ENCODE measurements around the gene ZNF605. TPM values are rescaled to one million over a fixed set of nuclear protein-coding genes. Genes with fewer than 3 reads are reported as not detected.

Gene ZNF605
- total RNA-seq, 1 experiment from 2014 or later: 8.6 TPM

- DNase-seq: peak; percentile 21
- TF ChIP-seq EZH2phosphoT487 (IDR thresholded peaks at IDR 0.05; ENCODE audit: borderline replicate concordance, low read length): no peak
- no peak for TF ChIP-seq EZH2 (IDR thresholded peaks at IDR 0.05; ENCODE audit: low read length, unreplicated experiment)
- no peak for TF ChIP-seq CTCF (conservative IDR thresholded peaks at IDR 0.05; ENCODE audit: low read depth, low read length)
- Histone ChIP-seq H3K4me2 (ENCODE audit: low read length) (peak overlapping the region; percentile 85), H3K4me3 (ENCODE audit: low read length) (peak overlapping the region; percentile 76), H3K27ac (ENCODE audit: low read length) (no peak overlapping the region), H3K27me3 (ENCODE audit: low read length) (no peaks in the 10 kb centered on the region; the same call in 1 of the 2 replicates), H3F3A (ENCODE audit: low read length, unreplicated experiment) (no peaks in the 10 kb centered on the region), H3K79me2 (ENCODE audit: low read length) (peaks cover 56% of the 10 kb centered on the region), H3K4me1 (ENCODE audit: insufficient read depth, low read length) (peaks cover 13% of the 10 kb centered on the region; the same call in 1 of the 2 replicates), H3K9ac (ENCODE audit: low read length) (peak overlapping the region; percentile 84), H4K20me1 (ENCODE audit: low read length) (no peaks in the 10 kb centered on the region), H3K9me2 (replicated peaks; ENCODE audit: low read length) (no peaks in the 10 kb centered on the region), H3K36me3 (ENCODE audit: low read depth, low read length) (peaks cover 36% of the 10 kb centered on the region), H3K9me3 (ENCODE audit: low read length) (no peaks in the 10 kb centered on the region), H2AFZ (ENCODE audit: low read length) (peak overlapping the region; percentile 98)
- no TSS peak for BruUV-seq (replicated peaks)
- intact Hi-C loops (cut with micrococcal nuclease): loop anchor here (1.0 kb wide), 1 partner anchor 31 kb away; the partner anchor contains the start of gene ZNF605
- ATAC-seq: peak; percentile 31
- ChIA-PET CTCF (no interaction called here), POLR2A (ENCODE audit: unreplicated experiment) (interaction anchor here (0.6 kb wide), 2 partner anchors 14 to 30 kb away, joined by 4 to 21 read pairs; no protein-coding TSS in a partner anchor)
These were observed 30.7 kb upstream of the ZNF605 start for GRCh38 chr12:132986885-132987225.

GRCh38 chr12:132986001-132986884 is 30.1 kb upstream of the ZNF605 start, which contains the start of gene ZNF26:
Gene ZNF26, plus strand, starts transcription at chr12:132986367. Its CDS starts 474 bp downstream, at chr12:132986841.
- Histone ChIP-seq H3K27ac (ENCODE audit: low read length) (no peak within 1 kb of the TSS), H4K20me1 (ENCODE audit: low read length) (no peaks in the 10 kb centered on the region), H3K79me2 (ENCODE audit: low read length) (peaks cover 50% of the 10 kb centered on the region), H3F3A (ENCODE audit: low read length, unreplicated experiment) (no peaks in the 10 kb centered on the region), H3K36me3 (ENCODE audit: low read depth, low read length) (peaks cover 31% of the 10 kb centered on the region), H3K4me1 (ENCODE audit: insufficient read depth, low read length) (peaks cover 13% of the 10 kb centered on the region; the same call in 1 of the 2 replicates), H3K9me3 (ENCODE audit: low read length) (no peaks in the 10 kb centered on the region), H3K9me2 (replicated peaks; ENCODE audit: low read length) (no peaks in the 10 kb centered on the region), H3K4me2 (ENCODE audit: low read length) (peak within 1 kb of the TSS; percentile 85), H3K27me3 (ENCODE audit: low read length) (no peaks in the 10 kb centered on the region; the same call in 1 of the 2 replicates), H3K4me3 (ENCODE audit: low read length) (peak within 1 kb of the TSS; percentile 76), H2AFZ (ENCODE audit: low read length) (peak within 1 kb of the TSS; percentile 98), H3K9ac (ENCODE audit: low read length) (peak within 1 kb of the TSS; percentile 84)
- DNase-seq (peak; percentile 97), ATAC-seq (peak; percentile 96)
- intact Hi-C loops (cut with micrococcal nuclease): loop anchor here (1.0 kb wide), 1 partner anchor 30 kb away; the partner anchor contains the start of gene ZNF605
- ChIA-PET CTCF (no interaction called here), POLR2A (ENCODE audit: unreplicated experiment) (interaction anchor here (0.6 kb wide), 1 partner anchor 15 kb away, joined by 4 read pairs; no protein-coding TSS in a partner anchor)
- TF ChIP-seq EZH2phosphoT487 (IDR thresholded peaks at IDR 0.05; ENCODE audit: borderline replicate concordance, low read length) (no peak), EZH2 (IDR thresholded peaks at IDR 0.05; ENCODE audit: low read length, unreplicated experiment) (no peak), CTCF (conservative IDR thresholded peaks at IDR 0.05; ENCODE audit: low read depth, low read length) (no peak)
- no TSS peak for BruUV-seq (replicated peaks)

All from PC-3 (cell line).